GM12874 (cell line): Measurements from ENCODE around the gene ZNF211.

Source experiments
- TF ChIP-seq, protein P1 (sequence below): IDR thresholded peaks from 2 replicates; pipeline ENCODE4 v1.5.1; 2011; ENCODE audit warnings: low read depth, mild to moderate bottlenecking, control low read depth, low read length, moderate library complexity; ENCODE audit not compliant: insufficient read depth

Gene ZNF211

DNA sequence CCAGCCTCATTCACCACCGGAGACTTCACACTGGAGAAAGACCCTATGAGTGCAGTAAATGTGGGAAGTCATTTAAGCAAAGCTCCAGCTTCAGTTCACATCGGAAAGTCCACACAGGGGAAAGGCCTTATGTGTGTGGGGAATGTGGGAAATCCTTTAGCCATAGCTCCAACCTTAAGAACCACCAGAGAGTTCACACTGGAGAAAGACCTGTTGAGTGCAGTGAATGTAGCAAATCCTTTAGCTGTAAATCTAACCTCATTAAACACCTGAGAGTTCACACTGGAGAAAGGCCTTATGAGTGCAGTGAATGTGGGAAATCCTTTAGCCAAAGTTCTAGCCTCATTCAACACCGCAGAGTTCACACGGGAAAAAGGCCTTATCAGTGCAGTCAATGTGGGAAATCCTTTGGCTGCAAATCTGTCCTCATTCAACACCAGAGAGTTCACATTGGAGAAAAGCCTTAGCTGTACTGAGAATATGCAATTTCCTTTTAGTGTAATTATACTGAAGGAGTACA is 8.8 kb downstream of the ZNF211 start:
- TF ChIP-seq, protein P1, sequence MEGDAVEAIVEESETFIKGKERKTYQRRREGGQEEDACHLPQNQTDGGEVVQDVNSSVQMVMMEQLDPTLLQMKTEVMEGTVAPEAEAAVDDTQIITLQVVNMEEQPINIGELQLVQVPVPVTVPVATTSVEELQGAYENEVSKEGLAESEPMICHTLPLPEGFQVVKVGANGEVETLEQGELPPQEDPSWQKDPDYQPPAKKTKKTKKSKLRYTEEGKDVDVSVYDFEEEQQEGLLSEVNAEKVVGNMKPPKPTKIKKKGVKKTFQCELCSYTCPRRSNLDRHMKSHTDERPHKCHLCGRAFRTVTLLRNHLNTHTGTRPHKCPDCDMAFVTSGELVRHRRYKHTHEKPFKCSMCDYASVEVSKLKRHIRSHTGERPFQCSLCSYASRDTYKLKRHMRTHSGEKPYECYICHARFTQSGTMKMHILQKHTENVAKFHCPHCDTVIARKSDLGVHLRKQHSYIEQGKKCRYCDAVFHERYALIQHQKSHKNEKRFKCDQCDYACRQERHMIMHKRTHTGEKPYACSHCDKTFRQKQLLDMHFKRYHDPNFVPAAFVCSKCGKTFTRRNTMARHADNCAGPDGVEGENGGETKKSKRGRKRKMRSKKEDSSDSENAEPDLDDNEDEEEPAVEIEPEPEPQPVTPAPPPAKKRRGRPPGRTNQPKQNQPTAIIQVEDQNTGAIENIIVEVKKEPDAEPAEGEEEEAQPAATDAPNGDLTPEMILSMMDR: no peak

DNA sequence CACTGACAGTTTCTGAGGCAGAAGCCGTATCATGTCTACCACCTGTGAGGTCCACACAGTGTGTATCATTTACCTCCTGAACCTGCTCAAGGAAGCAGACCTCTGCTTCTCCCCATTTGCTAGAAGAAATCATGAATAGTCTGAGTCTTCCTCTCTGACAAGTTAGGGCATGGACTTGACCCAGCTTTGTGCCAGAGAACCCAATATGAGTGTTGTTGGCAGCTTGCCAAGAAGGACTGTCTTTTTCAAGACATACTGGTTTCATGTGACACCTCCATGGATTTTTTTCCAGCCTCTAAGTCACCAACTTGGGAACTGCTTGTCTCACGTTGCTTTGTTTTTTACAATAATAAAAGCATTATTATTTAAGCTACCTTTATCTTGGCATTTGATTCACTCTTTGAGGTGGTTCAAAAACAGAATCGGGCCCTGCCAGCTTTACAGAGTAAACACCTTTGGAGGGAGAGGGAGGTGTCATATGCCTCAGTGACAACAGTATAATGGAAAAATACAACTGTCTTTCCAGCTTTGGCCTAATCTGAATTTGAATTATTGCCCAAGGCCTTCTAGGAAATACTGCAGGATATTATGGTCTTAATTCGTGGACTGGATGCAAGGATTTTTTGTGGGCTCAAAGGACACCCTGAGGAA is 9.6 kb downstream of the ZNF211 start:
- TF ChIP-seq, protein P1: no peak

DNA sequence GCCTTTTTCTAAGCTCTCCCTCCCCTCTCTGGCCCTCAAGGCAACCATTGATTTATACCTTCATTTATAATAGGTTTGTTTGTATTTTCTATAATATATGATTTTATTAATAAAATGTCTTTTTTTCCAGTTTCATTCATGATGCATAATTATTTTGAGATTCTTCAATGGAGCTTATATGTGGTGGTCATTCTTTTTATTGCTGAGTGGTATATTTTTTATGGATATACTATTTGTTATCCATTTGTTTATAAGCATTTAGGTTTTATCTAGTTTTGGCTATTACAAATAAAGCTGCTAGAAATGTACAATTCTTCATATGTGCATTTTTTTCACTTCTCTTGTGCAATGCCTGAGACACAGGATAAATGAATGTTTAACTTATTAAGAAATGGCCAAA is 10.8 kb downstream of the ZNF211 start:
- TF ChIP-seq, protein P1: no peak

DNA sequence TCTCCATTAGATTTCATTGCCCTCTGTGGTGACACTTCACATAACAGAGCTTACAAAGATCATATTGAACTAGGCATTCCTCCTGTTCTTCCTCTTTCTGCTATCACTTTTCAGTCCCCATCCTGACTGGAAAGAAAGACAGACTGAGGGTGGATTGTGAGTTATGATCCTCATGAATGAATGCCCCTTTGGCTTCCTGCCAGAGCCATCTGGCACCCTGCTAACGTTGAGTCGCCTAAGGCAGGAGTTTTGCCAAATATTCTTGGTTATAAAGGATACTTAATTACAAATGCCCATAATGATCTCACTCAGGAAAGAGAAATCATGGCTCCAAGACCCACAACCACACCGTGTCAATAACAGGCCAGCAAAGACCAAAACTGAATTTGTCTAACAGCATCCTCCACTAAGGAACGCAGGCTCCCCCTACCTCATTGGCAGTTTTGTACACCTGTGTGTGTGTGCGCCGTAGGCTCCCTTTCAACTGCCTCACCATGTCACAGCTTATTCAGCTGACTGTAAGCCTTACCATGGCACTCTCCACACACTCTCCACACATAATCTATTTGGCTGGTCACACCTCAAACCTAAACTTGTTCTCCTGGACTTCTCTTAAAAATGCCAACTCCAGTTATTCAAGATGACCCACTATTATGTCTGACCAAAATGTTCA is 15.5 kb downstream of the ZNF211 start:
- TF ChIP-seq, protein P1: no peak

DNA sequence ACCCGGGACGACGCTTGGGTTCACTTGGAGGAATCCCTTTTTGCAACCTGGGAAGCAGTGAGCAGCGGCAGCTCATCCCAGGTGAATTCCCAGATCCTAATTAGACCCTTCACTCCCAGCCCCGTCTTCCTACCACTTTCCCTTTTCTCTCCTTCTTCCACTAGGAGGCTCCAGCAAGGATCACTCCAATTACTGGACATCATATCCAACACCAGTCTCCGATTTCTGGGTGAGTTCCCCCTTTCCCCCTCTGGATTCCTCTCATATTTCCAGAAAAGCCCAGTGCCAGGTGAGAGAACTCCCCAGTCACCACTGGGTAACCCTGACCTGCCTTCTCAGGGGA is 18.7 kb downstream of the ZNF211 start:
- TF ChIP-seq, protein P1: no peak

DNA sequence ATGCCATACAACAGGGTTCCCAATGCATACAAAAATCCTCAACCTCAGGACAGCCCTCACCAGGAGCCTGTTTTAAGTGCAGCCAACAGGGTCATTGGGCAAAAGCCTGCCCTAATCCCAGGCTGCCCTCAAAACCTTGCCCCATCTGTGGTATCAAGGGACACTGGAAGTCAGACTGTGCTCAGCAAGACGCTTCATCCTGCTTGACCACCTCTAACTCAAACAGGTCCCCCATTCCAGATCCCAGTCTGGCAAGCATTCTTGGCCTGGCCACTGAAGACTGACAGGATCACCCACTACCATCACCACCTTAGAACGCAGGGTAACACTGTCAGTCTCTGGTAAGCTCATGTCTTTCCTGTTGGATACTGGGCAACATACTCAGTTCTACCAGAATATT is 20.7 kb downstream of the ZNF211 start:
- TF ChIP-seq, protein P1: no peak

DNA sequence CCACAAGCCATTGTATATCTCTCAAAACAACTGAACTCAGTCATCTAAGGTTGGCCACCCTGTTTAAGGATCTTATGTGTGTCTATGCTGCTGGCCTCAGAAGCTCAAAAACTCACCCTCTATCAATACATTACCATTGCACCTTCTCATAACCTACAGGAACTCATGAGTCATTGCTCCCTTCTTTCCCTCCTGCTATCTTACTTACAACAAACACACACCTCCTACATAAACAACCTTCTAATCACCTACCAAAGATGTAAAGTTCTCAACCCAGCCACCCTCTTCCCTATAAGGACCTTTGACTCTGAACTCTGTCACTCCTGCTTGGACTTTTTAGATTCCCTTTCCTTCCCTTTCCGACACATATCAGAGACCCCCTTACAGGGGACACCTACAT is 22.5 kb downstream of the ZNF211 start:
- TF ChIP-seq, protein P1: no peak
